ENCODE results near the gene PARD3B.

Gene PARD3B

DNA sequence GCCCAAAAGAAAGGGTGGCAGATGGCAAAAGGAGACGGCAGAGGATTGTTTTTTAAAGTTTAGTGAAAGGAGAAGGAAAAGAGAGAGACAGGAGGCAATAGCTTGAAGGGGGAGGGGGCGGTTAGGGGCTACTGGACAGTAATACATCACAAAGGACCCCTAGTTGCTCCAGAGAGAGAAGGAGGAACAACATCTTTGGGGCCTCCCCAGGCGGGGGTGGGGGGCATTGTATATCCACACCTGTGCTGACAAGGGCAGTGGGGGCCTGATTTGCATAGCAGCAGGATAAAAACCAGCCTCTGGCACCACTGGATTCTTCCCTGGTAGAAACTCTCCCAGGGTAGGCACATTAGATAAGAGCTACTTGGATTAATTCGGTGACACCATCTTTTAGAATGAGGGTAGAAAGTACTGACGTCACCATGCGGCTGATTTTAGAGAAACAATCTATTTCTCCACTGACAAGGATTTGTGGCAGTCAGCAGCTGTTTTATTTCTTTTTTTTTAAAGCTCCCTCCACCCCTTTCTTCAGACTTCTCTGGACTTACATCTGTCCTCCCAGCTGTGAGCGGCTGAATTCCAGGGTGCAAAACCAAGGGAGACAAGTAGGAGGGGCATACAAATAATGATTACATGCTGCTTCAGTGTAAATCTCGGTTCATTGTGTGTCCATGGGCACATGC, 937.3 kb downstream of the PARD3B start:
- no peaks in the 10 kb centered on the region for H3K36me3 ChIP-seq (ENCODE audit: insufficient read depth, low read length)
- no peak overlapping the region for H3K4me3 ChIP-seq (ENCODE audit: low read depth in 1 of 2, low read length in 2 of 2)
- H3K9me3 ChIP-seq (ENCODE audit: insufficient read depth, low read length, severe bottlenecking): no peaks in the 10 kb centered on the region
- no peak overlapping the region for H2AFZ ChIP-seq (ENCODE audit: low read depth, low read length)
- H3K4me2 ChIP-seq (ENCODE audit: insufficient read depth, low read length): no peak overlapping the region
- H4K20me1 ChIP-seq (ENCODE audit: insufficient read depth, low read length): no peaks in the 10 kb centered on the region
- H3K79me2 ChIP-seq (ENCODE audit: insufficient read depth, low read length): no peaks in the 10 kb centered on the region
- no peaks in the 10 kb centered on the region for H3K27me3 ChIP-seq (ENCODE audit: insufficient read depth, low read length, poor library complexity)
- no peak overlapping the region for H3K27ac ChIP-seq (ENCODE audit: low read length)
- TF ChIP-seq EZH2 (IDR thresholded peaks at IDR 0.05; ENCODE audit: borderline replicate concordance, low read depth, low read length, severe bottlenecking): no peak
- TF ChIP-seq, protein P1, sequence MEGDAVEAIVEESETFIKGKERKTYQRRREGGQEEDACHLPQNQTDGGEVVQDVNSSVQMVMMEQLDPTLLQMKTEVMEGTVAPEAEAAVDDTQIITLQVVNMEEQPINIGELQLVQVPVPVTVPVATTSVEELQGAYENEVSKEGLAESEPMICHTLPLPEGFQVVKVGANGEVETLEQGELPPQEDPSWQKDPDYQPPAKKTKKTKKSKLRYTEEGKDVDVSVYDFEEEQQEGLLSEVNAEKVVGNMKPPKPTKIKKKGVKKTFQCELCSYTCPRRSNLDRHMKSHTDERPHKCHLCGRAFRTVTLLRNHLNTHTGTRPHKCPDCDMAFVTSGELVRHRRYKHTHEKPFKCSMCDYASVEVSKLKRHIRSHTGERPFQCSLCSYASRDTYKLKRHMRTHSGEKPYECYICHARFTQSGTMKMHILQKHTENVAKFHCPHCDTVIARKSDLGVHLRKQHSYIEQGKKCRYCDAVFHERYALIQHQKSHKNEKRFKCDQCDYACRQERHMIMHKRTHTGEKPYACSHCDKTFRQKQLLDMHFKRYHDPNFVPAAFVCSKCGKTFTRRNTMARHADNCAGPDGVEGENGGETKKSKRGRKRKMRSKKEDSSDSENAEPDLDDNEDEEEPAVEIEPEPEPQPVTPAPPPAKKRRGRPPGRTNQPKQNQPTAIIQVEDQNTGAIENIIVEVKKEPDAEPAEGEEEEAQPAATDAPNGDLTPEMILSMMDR (IDR thresholded peaks at IDR 0.05; ENCODE audit: borderline replicate concordance, extremely low read depth, low read length, poor library complexity, severe bottlenecking): no peak
- no peak overlapping the region for H3K9ac ChIP-seq (ENCODE audit: low read depth, low read length)
- DNase-seq: no peak
- ATAC-seq (ENCODE audit: insufficient read depth, low read depth): no peak
- no peaks in the 10 kb centered on the region for H3K4me1 ChIP-seq (ENCODE audit: insufficient read depth, low read length)

DNA sequence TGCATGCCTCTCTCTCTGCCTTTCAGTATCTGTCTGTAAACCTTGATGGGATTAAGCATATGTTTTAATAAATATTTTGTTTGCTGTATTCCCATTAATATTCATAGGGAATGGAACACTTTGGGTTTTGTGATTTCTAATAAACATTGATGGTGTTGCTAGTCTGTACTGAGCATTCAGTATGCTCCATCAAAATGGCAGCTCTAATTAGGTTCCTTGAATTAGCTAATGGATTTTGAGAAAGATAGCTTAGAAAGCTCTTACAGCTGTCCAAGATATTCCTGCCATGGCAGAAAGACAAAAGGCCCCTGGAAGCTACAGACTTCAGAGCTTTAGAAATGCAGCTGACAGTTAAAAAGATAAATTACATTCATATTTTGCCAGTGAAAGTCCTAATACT, 937.8 kb downstream of the PARD3B start:
- H3K27ac ChIP-seq (ENCODE audit: low read length): no peak overlapping the region
- H3K9me3 ChIP-seq (ENCODE audit: insufficient read depth, low read length, severe bottlenecking): no peaks in the 10 kb centered on the region
- H3K79me2 ChIP-seq (ENCODE audit: insufficient read depth, low read length): no peaks in the 10 kb centered on the region
- DNase-seq (no peak), ATAC-seq (ENCODE audit: insufficient read depth, low read depth) (no peak)
- H3K4me1 ChIP-seq (ENCODE audit: insufficient read depth, low read length): no peaks in the 10 kb centered on the region
- H3K4me3 ChIP-seq (ENCODE audit: low read depth in 1 of 2, low read length in 2 of 2): no peak overlapping the region
- H3K9ac ChIP-seq (ENCODE audit: low read depth, low read length): no peak overlapping the region
- no peak overlapping the region for H3K4me2 ChIP-seq (ENCODE audit: insufficient read depth, low read length)
- no peaks in the 10 kb centered on the region for H3K36me3 ChIP-seq (ENCODE audit: insufficient read depth, low read length)
- no peaks in the 10 kb centered on the region for H4K20me1 ChIP-seq (ENCODE audit: insufficient read depth, low read length)
- H2AFZ ChIP-seq (ENCODE audit: low read depth, low read length): no peak overlapping the region
- no peak for TF ChIP-seq EZH2 (IDR thresholded peaks at IDR 0.05; ENCODE audit: borderline replicate concordance, low read depth, low read length, severe bottlenecking)
- TF ChIP-seq, protein P1 (IDR thresholded peaks at IDR 0.05; ENCODE audit: borderline replicate concordance, extremely low read depth, low read length, poor library complexity, severe bottlenecking): no peak
- no peaks in the 10 kb centered on the region for H3K27me3 ChIP-seq (ENCODE audit: insufficient read depth, low read length, poor library complexity)

DNA sequence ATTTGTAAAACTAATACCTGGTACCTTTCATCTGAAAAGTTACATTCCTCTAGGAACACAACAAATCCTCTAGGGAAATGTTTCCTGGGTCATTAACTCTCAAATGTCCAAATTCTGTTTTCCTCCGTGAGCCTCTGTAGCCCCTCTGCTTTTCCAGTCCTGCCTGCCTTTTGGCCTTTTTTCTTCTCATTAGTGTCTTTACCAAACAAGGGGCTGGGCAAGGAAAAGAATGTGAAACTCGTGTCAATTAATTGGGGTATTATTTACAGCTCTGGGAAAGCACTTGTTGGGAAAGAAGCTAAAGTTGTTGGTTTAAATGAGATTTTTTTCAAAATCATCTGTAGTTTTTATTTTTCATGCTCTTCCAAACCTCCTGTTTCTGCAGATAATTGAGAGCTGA, 938.9 kb downstream of the PARD3B start:
- ATAC-seq (ENCODE audit: insufficient read depth, low read depth) (no peak), DNase-seq (no peak)
- Histone ChIP-seq H3K27ac (ENCODE audit: low read length) (no peak overlapping the region), H3K79me2 (ENCODE audit: insufficient read depth, low read length) (no peaks in the 10 kb centered on the region), H3K4me3 (ENCODE audit: low read depth in 1 of 2, low read length in 2 of 2) (no peak overlapping the region), H3K9me3 (ENCODE audit: insufficient read depth, low read length, severe bottlenecking) (no peaks in the 10 kb centered on the region), H3K4me1 (ENCODE audit: insufficient read depth, low read length) (no peaks in the 10 kb centered on the region), H3K9ac (ENCODE audit: low read depth, low read length) (no peak overlapping the region), H4K20me1 (ENCODE audit: insufficient read depth, low read length) (no peaks in the 10 kb centered on the region), H3K36me3 (ENCODE audit: insufficient read depth, low read length) (no peaks in the 10 kb centered on the region), H3K4me2 (ENCODE audit: insufficient read depth, low read length) (no peak overlapping the region), H2AFZ (ENCODE audit: low read depth, low read length) (no peak overlapping the region), H3K27me3 (ENCODE audit: insufficient read depth, low read length, poor library complexity) (no peaks in the 10 kb centered on the region)
- TF ChIP-seq, protein P1 (IDR thresholded peaks at IDR 0.05; ENCODE audit: borderline replicate concordance, extremely low read depth, low read length, poor library complexity, severe bottlenecking): no peak
- no peak for TF ChIP-seq EZH2 (IDR thresholded peaks at IDR 0.05; ENCODE audit: borderline replicate concordance, low read depth, low read length, severe bottlenecking)

All from DND-41 (cell line).